COLO668 (cell line): Measurements from ENCODE around the gene CDKL2.
"Not testable (repeated sequence)": the region's sequence is repeated elsewhere in the genome, so short reads cannot be mapped to it uniquely, and the experiment has no call there.

Experiments
- DNase-seq: peaks from one replicate; lab custom pipeline; 2025; ENCODE audit not compliant: unreplicated experiment; lab: John Stamatoyannopoulos, UW

The CDKL2 gene

DNA sequence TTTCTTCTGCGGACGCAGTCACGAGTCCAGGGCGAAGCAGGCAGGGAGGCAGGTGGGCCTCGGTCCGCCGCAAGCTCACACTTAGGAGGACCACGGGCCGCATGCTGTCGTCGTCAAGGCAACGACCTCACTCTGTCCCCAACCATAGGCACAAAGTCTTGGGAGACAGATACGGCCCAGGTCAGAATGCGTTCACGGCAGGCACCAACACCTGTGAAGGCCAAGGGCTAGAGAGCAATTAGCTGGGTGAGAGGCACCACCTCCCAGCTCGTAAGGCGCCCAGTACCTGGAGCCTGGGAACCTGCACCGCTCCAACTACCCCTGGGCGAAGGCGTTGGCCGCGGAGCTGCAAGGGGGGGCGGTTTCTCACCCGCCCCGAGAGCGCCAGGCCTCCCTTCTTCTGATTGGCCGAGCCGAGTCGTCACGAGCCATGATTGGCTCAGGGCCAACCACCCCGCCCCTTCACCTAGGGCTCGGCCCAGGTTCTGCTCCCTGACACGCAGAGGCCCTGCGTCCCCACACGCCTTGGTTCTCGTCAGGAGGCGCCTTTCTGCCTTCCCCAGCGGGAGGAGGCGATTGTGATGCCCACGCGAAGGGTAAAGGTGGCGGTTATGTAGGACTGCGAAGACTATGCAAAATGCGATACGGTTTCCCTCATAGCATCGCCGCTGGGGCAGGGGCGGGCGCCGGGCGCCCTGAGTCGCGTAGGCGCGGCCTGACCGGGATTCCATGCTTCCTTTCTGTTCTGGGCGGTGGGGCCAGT is at the start of gene CDKL2:
Gene CDKL2 (minus strand): TSS at position 355 of the 763 bp plus-strand sequence. CDS start 4,540 bp downstream, outside the sequence.
- peak; percentile 95 for DNase-seq

DNA sequence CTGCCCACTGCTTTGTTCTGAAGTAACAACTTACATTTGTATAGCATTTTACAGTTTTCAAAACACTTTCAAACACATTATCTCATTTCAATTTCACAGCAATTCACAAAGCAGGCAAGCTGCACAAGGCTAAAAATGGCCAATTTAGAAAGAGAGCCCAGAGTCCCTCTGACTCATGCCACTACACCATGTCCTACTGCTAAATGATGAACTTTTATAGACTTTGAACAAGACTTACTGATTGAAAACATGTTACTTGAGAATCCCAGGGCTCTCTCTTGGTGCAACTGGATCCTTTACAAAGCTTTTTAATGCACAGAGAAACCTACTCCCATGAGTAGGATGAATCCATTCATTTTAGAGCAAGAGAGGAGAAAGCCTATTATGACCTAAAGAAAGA is 48.6 kb upstream of the CDKL2 start:
- no peak for DNase-seq

DNA sequence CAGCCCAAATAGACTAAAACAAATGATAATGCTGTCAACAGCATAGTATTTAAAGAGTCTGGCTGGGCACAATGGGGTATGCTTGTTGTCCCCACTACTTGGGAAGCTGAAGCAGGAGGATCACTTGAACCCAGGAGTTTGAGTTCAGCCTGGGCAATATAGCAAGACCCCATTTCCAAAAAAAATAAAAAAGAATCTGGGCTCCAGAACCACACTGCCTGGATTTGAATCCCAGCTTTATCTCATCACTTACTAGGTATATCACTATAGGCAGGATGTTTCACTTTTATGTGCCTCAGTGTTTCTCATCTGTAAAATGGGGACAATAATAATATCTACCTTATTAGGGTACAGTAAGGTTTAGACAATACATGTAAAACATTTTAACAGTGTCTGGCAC is 48.1 kb upstream of the CDKL2 start:
- DNase-seq = no peak

DNA sequence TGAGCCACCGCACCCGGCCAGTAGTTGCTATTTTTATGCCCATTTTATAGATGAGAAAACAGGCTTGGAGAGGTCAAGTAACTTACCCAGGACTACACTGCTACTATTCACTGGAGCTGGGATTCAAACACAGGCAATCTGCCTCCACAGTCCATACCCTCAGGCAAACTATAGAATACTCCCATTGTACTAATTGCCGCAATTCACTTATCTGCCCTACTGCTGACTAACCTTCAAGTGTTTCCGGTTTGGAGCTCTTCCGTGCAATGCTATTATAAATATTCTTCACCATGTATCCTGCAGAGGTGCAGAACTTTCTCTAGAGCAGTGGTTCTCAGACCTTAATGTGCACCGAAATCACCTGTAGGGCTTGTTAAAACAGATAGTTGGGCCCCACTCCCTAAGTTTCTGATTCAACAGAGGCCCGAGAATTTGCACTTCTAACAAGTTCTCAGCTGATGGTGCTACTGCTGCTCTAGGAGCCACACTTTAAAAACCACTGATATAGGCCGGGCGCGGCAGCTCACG is 44.7 kb upstream of the CDKL2 start:
- DNase-seq = no peak

DNA sequence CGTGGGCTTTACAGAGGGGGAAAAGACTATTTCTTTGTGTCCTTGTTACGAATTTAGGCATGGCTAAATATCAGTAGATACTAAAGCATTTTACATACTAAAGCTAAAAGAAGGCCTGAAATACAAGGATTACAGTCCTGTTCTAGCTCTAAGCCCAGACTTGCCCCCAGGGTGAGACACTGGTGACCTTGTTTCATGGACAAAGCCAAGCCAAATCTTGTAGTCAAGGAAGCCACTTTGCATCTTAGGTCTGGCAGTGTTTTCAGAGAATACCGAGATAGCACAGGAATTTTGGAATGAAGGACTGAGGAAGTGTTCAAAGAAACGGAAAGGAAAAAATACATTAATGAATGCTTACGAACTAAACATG is 43.6 kb upstream of the CDKL2 start:
- no peak for DNase-seq

DNA sequence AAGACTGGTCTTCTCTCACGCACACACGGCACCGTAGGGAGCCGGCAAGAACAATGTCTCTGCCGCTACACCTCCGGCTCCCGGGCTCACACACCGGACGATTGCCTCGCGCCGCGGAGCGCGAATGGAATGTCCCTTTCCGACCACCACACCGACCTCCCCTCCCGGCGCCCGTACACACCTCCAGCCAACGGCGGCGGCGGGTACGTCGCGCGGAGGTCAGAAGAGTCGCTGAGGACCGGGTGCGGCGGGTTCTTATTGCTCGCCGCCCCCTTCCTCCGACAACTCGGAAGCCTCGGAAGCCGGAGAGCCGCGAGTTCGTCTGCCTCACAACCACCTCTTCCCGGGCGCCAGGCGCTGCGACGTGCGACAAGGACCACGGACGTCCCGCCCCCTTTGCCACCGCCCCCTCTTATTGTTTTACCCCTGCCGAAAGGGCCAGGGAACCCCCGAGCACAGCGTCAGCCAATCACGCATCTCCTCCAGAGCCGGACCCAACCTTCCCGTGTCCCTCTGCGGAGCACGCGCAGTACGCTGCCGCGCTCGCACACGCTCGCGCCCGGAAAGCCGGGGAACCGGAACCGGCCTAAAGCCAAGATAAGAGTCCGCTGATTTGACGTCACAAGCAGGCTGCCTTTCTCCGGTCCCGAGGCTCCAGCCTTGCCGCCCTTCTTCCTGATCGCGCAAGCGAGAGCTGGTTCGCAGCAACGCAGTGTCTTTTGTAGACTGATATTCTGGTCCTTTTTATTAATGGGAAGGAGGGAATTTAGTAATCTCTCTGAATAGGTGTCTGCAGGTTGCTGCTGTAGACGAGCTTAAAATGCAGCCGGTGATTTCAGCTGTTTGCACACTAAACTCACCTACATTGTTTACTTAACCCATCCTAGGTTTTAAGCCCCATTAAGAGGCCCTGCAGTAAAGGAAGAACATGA is 43.0 kb upstream of the CDKL2 start, which contains the start of gene G3BP2:
Gene G3BP2 (minus strand): TSS at position 385 of the 932 bp plus-strand sequence. CDS start 11,386 bp downstream, outside the sequence.
- peak; percentile 98 for DNase-seq

DNA sequence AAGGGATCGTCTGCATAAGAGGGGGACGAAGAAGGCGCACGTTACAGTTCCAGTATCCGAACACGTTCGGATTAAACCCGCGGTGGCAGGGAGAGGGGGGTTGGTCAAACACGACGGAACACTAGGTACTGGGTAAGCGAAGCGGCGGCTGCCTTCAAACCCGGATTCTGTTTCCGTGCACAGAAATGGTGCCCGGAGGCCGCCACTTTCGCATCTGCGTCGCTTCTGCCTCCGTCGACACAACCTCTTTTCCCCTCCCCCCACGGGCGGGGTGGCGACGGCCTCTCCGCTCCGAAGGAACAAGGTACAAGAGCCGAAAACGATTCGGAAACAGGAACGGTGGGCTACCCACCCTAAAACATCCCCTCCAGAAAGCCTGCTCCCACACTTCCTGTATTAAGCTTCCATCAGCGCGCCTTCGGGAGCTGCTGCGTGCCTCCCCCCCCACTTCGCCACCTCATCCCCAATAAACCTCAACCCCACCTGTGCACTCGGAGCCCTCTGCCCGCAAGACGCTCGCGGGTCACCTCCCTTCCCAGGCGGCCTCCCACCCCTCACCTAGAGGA is 42.2 kb upstream of the CDKL2 start:
- DNase-seq = peak; percentile 70

DNA sequence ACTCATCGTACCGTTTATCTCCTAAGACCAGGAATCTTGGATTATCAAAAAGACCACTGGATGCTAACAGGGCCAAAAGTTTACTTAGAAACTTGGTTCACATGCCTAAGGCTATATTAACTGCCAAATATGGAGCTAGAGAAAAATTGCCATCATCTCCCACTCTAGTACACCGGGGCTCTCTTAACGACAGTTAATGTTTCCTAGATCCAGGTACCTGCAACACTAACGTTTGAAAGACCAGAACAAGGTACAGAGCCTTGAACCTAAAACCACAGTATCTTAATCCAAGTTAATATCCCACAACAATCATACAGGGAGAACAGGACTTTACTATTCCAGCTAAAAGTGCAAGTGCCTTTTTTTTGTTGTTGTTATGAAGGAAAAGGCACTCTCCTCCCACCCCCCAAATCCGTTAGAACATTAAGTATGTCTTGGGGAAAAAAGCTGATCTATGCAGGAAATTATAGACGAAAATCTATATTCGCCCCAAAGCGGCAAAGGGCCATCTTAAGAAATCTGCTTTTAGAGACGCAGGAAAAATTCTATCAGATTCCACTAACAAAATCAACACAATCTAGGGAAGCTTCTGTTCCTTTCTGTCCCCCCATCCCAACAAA is 41.6 kb upstream of the CDKL2 start:
- no peak for DNase-seq

DNA sequence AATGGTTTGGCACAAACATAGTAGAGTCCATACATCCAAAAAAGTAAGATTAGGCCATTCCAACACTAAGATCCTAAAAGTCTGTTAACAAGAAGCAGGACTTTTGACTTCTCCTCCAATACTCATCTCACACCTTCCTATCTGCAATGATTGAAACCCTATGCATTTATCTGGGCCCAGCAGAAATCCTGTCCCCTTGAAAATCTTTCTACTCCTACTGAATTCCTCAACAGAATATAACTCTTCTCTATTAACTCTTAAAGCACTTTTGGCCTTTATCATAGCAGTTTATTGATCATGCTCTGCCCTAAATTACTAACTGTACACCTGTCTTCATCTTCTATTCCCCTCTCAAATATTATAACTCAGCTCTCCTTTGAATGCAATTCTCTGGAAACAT is 38.3 kb upstream of the CDKL2 start:
- DNase-seq = no peak

DNA sequence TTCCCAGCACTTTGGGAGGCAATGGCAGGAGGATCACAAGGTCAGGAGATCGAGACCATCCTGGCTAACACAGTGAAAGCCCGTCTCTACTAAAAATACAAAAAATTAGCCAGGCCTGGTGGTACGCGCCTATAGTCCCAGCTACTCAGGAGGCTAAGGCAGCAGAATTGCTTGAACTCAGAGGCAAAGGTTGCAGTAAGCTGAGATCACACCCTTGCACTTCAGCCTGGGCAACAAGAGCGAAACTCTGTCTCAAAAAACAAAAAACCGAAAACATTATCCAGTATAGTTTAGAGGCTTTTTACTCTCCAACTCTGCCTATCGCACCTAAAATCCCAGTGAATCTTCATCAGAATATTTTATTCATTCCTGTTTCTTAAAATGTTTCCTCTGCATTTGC is 37.3 kb upstream of the CDKL2 start:
- not testable (repeated sequence) for DNase-seq

DNA sequence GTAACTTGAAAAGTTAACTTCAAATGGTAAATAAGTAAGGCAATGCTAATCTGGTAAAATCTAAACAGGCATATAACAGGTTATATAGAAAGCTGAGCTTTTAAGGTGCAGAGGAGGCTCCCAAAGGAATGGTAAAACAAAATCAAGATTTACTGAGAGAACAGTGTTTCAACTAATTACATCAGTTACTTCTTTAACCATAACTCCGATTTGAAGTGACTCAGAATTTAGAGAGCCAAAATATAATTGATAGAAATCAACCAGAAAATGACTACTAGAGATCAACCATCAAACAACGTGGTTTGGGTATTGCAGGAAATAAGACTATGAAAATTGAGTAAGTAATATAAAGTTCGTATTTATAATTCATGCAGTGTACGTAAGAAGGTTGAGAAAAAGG is 36.0 kb upstream of the CDKL2 start:
- DNase-seq = no peak

DNA sequence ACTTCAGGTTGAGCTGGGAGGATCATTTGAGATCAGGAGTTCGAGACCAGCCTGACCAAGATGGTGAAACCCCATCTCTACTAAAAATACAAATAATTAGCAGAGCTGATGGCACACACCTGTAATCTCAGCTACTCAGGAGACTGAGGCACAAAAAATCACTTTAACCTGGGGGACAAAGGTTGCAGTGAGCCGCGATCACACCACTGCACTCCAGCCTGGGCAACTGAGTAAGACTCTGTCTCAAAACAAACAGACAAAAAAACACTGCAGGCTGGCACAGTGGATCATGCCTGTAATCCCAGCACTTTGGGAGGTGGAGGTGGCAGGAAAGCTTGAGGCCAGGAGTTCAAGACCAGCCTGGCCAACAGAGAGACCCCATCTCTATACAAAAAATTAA is 34.3 kb upstream of the CDKL2 start:
- DNase-seq = not testable (repeated sequence)

DNA sequence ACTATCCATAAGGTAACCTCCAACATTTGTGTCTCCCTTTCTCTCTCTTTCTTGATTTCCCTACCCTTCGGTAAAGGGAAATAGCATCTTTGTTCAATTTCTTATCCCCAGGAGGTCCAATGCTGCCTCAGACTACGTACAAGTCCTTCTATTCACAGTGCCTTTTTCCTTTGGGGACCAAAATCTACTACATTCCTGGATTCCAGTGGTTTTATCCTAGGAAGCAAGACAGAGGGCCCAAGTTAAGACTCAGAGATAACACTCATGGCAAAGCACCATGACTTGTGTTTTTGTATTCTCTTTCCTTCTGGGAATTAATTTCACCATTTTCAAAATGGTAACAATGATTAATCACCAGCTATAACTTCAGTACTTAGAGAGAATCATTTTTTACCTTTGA is 32.3 kb upstream of the CDKL2 start:
- no peak for DNase-seq

DNA sequence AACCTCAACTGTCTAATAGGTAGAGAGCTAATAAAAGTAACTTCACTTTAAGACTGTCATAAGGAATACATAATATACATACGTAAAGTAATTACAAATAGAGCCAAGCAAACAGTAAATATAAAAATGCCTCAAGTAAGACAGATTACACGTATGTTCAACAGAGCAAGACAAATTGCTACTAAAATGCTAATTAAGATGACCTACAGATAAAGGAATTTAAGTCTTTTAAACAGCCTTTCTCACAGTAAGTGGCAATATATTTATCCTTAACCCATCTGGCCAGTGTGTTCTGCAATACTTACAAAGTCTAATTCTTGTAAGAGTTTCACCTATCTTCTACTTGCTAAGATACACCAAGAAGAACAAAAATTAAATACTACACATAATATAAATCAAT is 30.2 kb upstream of the CDKL2 start:
- DNase-seq = no peak

DNA sequence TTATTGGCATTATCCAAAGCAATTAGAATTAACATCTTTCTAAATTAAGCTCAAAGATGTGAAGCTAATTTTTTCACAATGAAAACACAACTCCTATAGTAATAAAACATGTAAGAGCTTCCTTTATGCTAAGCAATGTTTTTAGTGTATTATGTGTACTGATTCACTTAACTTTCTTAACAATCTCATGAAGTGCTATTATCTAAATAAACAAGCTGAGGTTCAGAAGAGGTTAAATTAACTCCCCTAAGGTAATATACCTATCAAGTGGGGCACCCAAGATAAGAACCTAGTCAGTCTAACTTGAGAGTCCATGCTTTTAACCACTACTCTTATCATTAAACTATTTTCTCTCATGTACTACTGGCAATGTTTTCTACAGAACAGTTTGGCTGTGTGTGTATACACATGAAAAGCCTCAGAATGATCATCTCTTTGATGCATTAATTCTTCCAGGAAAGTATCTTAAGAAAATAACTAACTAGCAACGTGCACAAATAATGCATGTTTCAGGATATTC is 29.2 kb upstream of the CDKL2 start:
- no peak for DNase-seq

DNA sequence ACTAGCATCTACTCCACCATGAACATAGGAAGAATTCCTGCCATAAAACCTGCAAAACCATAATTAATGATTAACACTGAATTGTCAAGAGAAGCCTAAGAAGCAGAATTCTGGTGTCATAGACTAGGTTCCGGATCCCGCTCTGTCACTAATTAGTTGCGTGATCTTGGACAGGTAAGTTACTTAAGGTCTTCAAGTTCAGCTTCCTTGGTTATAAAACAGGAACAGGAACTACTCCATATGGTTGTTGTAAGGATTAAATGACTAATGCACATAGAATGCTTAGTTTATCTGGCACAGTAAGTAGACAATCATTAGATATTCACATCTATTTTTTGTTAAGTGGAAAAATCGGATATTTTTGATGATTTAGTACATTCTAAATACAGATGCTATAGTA is 28.5 kb upstream of the CDKL2 start:
- no peak for DNase-seq

DNA sequence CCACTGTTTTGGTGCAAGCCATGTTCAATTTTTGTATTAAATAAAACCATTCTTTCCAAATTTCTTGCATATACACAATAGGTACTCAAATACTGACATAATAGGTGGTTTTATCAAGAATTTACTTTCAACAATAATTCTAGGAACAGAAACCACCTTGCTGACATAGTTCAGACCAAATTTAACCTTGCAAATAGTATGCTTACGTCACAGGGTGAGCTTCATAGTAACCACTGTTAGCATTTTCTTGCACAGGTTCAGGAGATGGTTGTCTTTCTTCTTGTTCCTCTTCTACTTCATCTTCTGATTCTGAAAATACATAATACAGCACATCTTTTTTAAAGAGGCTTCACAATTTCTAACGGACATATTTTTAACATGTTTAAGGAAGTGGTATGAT is 25.2 kb upstream of the CDKL2 start:
- no peak for DNase-seq

DNA sequence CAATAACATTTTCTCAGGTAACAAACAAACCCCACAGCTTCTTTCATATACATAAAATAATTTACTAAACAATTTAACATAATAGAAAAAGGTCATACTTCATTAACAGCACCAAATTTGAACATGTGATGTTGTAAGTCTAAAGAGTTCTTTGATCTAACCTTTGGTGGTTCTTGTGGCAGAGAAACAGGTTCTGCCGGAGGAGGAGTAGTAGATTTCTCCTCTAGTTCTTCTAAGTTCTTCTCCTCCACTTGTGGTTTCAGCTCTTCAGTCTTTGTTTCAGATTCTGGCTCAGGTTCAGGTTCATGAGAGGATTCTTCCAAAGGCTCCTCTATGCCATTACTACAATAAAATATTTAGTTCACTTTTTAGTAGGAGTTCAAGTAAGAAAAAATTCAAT is 24.6 kb upstream of the CDKL2 start:
- DNase-seq = no peak

DNA sequence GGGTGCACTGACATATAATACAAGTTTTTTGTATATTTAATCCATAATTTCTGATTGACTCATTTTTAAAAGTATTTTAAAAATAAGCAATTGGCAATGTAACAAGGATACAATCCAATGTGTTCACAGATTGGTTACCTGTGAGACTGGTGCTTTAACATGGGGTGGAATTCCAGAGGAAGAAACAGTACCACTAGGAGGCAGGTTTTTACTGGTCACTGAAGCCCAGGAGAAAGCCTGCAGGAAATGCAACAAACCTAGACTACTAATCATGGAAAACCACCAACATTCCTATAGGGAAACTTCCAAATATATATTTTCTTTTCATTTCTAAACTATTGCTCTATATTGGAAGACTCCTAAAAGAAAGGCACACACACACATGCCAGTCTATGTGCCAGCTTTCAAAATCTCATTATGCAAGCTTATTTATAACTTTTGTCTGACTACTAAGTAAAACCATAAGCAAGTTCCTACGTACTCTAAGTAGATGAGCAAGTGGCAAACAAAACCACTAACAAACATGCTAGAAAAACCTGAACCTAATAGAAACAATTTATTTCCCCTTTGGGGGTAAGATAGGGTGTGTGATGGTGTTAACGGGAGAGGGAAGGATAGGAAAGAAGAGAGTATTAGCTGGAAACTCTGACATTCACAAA is 23.6 kb upstream of the CDKL2 start:
- DNase-seq = peak; percentile 4

DNA sequence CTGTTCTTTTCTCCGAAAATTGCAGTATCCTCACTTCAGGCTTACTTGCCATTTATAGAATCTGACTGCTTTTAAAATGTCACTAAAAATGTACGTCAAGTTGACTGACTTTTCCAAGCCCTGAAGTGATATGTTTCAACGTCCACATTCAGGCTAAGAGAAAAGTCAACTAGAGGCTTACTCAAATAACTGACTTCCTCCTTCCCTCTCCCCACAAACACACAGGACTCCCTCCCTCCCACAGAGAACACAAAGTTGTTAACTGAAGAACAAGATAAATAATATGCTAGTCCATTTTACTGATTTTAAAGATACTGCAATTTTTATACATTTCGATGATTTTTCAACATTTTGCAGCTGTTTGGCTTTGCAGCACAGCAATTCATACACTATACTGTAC is 13.8 kb upstream of the CDKL2 start:
- DNase-seq = no peak
